ENCODE data around the gene PIP5K1C.

DNA sequence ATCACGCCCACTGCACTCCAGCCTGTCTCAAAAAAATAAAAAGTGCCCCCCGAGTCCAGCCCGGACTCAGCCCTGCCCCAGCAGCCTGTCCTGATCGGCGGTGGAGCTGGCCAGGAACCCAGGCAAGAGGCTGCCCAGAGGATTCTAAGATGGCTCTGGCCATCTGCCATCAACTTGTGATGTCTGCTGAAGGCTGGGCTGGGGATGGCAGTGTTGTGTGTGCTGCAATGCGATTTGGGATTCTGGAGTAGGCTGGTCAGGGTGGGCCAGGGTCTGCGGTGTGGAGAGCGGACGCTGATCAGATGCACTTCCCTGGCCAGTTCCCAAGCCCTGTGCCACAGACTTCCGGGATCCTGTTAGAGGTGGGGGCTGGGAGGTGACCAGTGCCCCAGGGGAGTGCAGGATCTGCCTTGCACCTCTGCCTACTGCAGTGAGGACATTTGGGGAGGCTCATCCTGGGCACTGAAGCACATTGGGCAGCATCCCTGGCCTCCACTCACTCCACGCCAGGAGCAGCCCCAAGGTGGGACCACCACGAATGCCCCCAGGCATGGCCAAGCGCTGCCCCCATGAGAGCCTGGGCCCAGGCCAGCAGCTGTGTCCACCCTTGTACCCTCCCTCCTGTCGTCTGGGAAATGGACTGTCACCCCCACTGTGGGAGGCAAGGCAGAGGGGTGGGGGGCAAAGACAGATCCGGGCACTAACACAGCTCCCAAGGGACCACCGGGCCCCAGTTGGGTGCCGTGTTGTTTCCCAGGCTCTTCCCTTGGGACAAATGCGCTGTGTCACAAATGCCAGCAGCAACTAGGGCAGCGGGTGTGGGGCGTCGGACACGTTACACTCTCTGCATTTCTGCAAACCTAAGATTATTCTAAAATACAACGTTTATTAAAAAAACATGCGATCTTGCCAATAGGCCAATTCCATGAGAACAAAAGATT is 90.2 kb downstream of the PIP5K1C start:
- TF ChIP-seq, protein P1, sequence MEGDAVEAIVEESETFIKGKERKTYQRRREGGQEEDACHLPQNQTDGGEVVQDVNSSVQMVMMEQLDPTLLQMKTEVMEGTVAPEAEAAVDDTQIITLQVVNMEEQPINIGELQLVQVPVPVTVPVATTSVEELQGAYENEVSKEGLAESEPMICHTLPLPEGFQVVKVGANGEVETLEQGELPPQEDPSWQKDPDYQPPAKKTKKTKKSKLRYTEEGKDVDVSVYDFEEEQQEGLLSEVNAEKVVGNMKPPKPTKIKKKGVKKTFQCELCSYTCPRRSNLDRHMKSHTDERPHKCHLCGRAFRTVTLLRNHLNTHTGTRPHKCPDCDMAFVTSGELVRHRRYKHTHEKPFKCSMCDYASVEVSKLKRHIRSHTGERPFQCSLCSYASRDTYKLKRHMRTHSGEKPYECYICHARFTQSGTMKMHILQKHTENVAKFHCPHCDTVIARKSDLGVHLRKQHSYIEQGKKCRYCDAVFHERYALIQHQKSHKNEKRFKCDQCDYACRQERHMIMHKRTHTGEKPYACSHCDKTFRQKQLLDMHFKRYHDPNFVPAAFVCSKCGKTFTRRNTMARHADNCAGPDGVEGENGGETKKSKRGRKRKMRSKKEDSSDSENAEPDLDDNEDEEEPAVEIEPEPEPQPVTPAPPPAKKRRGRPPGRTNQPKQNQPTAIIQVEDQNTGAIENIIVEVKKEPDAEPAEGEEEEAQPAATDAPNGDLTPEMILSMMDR (IDR thresholded peaks at IDR 0.05; ENCODE audit: insufficient read depth, low read length, poor library complexity, severe bottlenecking): no peak
- TF ChIP-seq EZH2phosphoT487 (conservative IDR thresholded peaks at IDR 0.05; ENCODE audit: low read length): no peak
